GM10266 (cell line): ENCODE results near the gene KCNK6.

Experiments
- DNase-seq: peaks from one replicate; pipeline ENCODE4 v3.0.0; 2012; ENCODE audit errors: extremely low spot score
- TF ChIP-seq, protein P1 (sequence below): IDR thresholded peaks from 2 replicates; pipeline ENCODE4 v1.5.1; 2012; ENCODE audit warnings: mild to moderate bottlenecking, low read depth; ENCODE audit not compliant: control insufficient read depth, insufficient read depth; ENCODE audit errors: missing control alignments

KCNK6 gene

DNA sequence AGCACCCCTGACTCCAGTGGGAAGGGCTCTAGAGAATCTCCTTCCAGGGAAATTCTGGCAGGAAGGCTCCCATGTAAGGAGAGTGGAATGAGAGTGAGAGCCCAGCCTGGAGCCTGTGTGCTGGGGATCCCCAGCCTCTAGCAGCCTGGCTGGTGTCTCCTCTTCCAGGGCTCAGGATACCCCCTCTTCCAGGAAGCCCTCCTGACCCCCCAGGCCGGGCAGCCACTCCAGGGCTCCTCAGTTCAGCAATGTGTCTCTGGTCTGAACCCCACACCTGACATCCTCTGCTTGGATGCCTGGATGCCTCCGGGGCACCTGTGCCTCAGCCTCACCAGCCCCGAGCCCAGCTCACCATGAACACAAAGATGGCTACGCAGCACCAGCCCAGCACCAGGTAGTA lies 12.6 kb upstream of the KCNK6 start:
- no peak for DNase-seq
- TF ChIP-seq, protein P1, sequence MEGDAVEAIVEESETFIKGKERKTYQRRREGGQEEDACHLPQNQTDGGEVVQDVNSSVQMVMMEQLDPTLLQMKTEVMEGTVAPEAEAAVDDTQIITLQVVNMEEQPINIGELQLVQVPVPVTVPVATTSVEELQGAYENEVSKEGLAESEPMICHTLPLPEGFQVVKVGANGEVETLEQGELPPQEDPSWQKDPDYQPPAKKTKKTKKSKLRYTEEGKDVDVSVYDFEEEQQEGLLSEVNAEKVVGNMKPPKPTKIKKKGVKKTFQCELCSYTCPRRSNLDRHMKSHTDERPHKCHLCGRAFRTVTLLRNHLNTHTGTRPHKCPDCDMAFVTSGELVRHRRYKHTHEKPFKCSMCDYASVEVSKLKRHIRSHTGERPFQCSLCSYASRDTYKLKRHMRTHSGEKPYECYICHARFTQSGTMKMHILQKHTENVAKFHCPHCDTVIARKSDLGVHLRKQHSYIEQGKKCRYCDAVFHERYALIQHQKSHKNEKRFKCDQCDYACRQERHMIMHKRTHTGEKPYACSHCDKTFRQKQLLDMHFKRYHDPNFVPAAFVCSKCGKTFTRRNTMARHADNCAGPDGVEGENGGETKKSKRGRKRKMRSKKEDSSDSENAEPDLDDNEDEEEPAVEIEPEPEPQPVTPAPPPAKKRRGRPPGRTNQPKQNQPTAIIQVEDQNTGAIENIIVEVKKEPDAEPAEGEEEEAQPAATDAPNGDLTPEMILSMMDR = no peak

DNA sequence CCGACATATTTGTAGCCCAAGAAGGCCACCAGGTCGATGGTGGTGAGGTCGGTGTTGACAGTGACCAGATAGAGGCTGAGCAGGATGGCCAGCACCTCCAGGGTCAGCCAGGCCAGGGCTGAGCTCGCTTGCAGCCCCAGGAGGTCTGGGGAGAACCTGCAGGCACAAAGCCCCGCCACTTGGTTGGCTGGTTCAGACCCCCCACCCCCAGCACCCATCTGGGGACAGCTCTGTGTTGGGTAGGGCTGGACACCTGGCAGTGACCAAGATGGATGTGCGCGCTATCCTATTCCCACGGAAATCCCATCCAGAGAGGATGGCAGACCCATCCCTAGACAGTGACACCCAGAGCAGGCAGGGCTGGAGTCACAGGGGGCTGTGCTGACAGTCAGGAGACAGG lies 12.0 kb upstream of the KCNK6 start:
- DNase-seq = no peak
- TF ChIP-seq, protein P1 = no peak

DNA sequence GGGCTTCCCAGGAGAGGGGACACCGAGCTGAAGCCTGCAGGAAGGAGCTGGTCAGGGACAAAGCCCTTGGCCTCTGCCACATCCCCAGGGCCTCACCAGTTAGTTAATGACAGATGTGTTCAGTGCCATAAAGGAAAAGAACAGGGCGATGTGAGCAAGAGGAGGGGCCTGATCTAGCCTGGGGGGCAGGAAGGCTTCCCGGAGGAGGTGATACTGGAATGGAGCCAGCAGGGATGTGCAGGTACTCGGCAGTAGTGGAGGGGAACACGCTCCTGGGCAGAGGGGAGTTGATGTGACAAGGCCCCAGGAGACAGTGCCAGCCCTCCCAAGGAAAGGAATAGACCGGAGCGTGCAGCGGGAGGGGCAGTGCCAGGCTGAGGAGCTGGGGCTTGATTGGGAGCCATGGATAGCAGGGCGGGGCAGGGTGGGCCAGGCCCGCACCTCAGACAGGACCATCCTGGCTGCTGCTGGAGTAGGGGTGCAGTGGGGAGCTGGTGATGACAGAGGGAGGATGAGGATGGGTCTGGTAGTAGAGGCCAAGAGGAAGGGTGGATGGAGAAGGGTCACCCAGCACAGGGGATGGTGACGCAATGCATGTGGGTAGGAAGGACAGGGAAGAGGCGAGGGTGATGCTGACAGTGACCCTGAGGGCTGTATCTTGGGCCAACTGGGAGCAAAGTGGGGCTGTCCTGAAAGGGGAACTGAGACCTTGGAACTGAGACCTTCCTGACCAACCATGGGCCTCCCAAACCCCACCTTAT lies 11.5 kb upstream of the KCNK6 start:
- no peak for DNase-seq
- TF ChIP-seq, protein P1 = no peak

GRCh38 chr19:38308926-38309614 lies 10.6 kb upstream of the KCNK6 start:
- TF ChIP-seq, protein P1 = no peak
- no peak for DNase-seq

DNA sequence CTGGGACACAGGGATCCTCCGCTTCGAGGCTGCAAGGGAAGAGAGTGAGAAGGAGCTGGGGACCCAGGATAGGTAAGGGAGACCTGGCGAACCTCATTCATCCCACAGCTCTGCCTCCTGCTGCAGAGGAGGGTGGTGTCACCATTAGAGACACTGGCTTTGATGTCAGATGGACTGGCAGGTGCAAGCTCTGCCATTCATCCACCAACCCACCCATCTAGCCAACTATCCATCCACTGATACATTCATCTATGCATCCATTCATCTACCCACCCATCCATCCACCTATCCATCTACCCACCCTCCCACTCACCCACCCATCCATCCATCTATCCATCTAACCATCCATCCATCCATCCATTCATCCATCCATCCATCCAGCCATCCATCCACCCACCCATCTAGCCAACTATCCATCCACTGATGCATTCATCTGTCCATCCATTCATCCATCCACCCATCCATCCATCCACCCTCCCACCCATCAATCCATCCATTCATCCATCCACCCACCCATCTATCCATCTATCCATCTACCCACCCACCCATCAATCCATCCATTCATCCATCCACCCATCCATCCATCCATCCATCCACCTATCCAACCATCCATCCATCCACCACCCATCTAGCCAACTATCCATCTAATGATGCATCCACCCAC lies 9.9 kb upstream of the KCNK6 start:
- TF ChIP-seq, protein P1 = no peak

GRCh38 chr19:38310279-38310670 lies 9.4 kb upstream of the KCNK6 start:
- no peak for DNase-seq
- TF ChIP-seq, protein P1 = no peak

More for the DNA sequence above, 9.9 kb upstream of the KCNK6 start:
- no peak for DNase-seq
